ENCODE data around the gene CCZ1B.
"Not testable (repeated sequence)": the region's sequence is repeated elsewhere in the genome, so short reads cannot be mapped to it uniquely, and the experiment has no call there.

DNA sequence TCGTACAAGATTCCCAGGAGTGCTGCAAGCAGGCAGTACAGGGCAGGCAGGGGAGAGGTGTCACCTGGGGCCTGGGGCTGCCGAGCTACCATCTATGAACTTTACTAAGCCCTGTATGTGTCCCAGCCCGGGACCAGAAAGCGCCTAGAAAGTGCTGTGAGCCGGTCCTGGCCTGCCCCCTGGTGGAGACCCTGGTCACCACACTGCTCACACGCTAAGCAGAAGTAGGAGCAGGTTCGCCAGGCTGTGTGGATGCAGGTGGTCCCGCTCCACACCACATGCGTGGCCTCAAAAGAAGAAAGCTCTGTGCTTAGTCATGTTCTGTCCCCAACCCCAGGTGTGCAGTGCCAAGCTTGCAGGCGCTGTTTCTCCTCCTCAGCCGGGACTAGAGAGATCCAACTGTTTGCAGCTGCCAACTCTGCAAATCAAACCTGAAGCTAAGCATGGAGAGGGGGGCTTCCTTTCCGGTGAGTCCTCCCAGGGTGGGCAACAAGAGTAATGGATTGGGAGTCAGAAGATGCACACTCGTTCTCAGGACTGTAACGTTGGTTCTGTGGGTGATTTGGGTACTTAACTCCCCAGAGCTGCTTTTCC is 31.7 kb upstream of the CCZ1B start:
- TF ChIP-seq EZH2 (IDR thresholded peaks at IDR 0.05; ENCODE audit: borderline replicate concordance, low read length): not testable (repeated sequence)
- TF ChIP-seq, protein P1, sequence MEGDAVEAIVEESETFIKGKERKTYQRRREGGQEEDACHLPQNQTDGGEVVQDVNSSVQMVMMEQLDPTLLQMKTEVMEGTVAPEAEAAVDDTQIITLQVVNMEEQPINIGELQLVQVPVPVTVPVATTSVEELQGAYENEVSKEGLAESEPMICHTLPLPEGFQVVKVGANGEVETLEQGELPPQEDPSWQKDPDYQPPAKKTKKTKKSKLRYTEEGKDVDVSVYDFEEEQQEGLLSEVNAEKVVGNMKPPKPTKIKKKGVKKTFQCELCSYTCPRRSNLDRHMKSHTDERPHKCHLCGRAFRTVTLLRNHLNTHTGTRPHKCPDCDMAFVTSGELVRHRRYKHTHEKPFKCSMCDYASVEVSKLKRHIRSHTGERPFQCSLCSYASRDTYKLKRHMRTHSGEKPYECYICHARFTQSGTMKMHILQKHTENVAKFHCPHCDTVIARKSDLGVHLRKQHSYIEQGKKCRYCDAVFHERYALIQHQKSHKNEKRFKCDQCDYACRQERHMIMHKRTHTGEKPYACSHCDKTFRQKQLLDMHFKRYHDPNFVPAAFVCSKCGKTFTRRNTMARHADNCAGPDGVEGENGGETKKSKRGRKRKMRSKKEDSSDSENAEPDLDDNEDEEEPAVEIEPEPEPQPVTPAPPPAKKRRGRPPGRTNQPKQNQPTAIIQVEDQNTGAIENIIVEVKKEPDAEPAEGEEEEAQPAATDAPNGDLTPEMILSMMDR (IDR thresholded peaks at IDR 0.05; ENCODE audit: low read length): peak; percentile 48
